ENCODE results near the gene ATPAF1.

Gene ATPAF1

DNA sequence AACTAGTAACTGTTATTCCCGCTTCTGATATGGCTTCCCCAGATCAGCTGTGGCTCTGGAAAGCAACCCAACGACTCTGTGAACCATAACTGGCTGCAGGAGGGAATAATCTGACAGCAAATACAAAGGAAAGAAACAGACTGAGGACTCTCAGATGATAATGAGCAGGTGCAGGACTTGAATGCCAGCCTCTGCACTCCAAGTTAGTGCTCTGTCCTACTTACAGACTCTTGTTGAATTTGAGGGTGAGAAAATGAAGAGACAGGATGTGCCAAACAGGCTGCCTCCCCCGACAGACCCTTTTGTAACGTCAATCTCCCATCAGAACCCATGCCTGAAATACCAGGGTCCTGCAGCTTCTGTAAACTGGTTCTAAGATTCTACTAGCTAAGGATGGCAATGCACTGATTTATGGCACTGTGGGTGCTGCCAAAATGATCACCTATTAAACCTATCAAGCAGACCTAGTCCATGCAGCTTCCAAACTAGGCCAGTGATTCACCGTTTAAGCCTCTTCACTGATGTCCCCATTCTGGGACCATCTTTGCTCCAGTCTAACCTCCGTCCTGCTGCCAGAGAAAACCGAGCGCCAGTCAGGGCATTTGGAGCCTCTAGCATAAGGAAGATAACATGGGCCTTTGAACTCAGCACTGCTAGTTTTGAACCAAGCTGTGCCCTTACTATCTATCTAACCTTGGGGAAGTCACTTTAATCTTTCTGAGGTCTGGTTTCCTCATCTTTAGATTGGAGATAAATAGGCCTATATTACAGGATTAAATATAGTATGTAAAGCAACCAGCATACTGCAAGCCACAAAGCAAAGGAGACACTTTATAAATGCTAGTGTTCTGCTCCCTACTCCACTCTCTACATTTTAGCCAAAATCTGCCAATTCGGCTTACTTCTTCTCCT lies 68.8 kb downstream of the ATPAF1 start:
- TF ChIP-seq, protein P1, sequence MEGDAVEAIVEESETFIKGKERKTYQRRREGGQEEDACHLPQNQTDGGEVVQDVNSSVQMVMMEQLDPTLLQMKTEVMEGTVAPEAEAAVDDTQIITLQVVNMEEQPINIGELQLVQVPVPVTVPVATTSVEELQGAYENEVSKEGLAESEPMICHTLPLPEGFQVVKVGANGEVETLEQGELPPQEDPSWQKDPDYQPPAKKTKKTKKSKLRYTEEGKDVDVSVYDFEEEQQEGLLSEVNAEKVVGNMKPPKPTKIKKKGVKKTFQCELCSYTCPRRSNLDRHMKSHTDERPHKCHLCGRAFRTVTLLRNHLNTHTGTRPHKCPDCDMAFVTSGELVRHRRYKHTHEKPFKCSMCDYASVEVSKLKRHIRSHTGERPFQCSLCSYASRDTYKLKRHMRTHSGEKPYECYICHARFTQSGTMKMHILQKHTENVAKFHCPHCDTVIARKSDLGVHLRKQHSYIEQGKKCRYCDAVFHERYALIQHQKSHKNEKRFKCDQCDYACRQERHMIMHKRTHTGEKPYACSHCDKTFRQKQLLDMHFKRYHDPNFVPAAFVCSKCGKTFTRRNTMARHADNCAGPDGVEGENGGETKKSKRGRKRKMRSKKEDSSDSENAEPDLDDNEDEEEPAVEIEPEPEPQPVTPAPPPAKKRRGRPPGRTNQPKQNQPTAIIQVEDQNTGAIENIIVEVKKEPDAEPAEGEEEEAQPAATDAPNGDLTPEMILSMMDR (IDR thresholded peaks at IDR 0.05; ENCODE audit: borderline replicate concordance, insufficient read depth, low read depth, low read length) = no peak
- no peak overlapping the region for H3K4me3 ChIP-seq (ENCODE audit: low read depth, low read length)

DNA sequence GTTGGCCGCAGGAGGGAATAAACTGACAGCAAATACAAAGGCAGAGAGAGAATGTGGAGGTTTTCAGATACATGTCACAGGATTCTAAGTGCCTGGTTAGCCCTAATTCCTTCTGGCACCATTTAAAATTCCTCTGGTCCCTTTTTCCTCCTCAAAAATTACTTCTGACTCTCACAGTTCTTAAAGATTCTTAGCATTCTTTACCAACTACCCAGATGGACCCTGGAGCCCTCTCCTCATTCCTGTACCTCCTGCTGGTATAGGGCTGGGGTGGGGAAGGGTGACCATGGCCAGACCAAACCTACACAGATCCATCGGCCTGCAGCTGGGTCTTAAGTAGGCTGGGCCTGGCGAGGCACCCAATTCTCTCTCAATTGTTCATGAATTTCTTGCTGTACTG lies 71.3 kb downstream of the ATPAF1 start:
- TF ChIP-seq, protein P1 (IDR thresholded peaks at IDR 0.05; ENCODE audit: borderline replicate concordance, insufficient read depth, low read depth, low read length) = no peak
- H3K4me3 ChIP-seq (ENCODE audit: low read depth, low read length) = no peak overlapping the region

DNA sequence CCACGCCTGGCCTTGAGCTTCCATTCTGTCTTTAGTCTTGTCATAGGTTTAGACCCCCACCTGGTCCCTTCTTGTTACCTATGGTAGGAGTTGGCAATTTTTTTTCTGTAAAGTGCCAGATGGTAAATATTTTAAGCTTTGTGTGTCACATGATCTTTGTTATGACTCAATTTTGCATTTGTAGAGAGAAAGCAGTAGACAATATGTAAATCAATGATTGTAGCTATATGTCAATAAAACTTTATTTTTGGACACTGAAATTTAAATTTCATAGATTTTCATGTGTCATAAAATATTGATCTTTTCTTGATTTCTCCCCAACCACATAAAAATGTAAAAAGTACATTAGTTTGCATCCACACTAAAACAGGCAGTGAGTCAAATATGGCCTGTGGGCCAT lies 72.1 kb downstream of the ATPAF1 start:
- no peak overlapping the region for H3K4me3 ChIP-seq (ENCODE audit: low read depth, low read length)
- TF ChIP-seq, protein P1 (IDR thresholded peaks at IDR 0.05; ENCODE audit: borderline replicate concordance, insufficient read depth, low read depth, low read length) = no peak

DNA sequence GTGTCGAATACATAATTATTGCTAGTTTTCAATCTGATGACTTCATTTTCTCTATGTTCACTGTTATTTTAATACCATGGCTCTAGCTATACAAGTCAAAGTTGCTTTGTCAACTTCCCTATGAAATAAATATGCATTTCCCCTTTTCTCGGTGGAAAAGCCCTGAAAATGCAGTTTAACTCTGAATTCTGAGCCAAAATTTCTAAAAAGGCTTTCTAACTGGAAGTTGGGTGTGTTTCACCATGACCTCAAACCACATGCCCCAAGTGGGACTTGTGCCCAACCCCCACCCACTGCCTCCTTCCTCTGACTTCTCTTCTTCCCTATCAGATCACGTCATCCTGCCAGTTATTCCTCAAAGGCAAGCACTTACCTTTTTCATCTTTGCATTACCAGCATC lies 73.0 kb downstream of the ATPAF1 start:
- TF ChIP-seq, protein P1 (IDR thresholded peaks at IDR 0.05; ENCODE audit: borderline replicate concordance, insufficient read depth, low read depth, low read length) = no peak
- no peak overlapping the region for H3K4me3 ChIP-seq (ENCODE audit: low read depth, low read length)

DNA sequence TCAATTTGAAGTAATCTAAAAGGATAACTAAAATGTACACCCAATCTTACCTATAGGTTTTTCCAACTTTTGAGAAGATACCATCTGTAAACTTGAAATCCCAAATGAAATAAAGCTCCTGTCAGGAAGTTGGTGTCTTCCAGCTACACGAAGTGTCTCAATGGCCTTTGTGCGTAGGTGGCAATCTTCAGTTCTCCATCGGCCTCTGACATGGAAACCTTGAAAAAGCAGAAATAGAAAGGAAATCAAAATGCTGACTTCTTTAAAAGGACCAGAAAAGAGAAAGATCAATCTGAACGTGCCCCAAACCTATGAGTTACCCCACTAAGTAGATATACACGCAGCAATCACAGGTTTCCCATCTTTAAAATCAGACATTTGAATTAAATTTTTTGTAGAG lies 74.1 kb downstream of the ATPAF1 start:
- TF ChIP-seq, protein P1 (IDR thresholded peaks at IDR 0.05; ENCODE audit: borderline replicate concordance, insufficient read depth, low read depth, low read length) = no peak
- no peak overlapping the region for H3K4me3 ChIP-seq (ENCODE audit: low read depth, low read length)

DNA sequence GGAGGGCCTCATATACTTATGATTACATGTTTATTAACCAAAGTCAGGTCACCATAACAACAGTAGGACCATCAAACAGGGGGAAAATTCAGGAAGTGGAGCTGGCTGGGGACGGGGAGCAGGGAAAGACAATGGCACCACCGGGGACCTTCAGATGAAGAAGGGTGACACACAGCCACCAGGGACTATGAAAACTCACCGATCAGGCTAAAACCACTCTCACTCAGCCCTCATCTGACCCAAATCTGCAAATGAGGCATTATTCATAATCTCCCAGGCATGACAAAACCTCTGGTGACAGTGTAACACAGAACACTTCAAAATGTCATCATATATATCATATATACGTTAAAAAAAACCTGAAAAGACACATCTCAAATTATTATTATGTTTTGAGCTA lies 75.3 kb downstream of the ATPAF1 start:
- TF ChIP-seq, protein P1 (IDR thresholded peaks at IDR 0.05; ENCODE audit: borderline replicate concordance, insufficient read depth, low read depth, low read length) = no peak
- no peak overlapping the region for H3K4me3 ChIP-seq (ENCODE audit: low read depth, low read length)

DNA sequence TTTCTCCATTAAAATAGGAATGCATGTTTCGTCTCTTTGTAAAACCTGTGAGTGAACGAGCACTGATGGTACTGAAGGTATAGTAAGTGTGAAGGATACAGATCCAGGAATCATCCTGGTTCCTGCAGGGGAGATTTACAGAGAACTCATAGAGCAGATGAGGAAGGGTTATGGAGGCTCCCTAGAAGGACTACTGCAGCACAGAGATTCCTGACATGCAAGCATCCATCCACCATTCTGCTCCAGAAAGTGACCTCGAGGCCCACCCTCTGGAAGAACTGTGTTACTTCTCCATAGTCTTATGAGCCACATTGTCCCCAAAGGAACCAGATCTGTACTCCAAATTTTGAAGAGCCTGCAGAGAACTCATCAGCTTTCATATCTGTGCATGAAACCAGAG lies 78.6 kb downstream of the ATPAF1 start:
- no peak overlapping the region for H3K4me3 ChIP-seq (ENCODE audit: low read depth, low read length)
- TF ChIP-seq, protein P1 (IDR thresholded peaks at IDR 0.05; ENCODE audit: borderline replicate concordance, insufficient read depth, low read depth, low read length) = no peak

Measured in GM12875 (cell line).